ENCODE results near the gene ST8SIA2.

Gene ST8SIA2

GRCh38 chr15:92394309-92395097, 822 bp downstream of the ST8SIA2 start:
- DNase-seq, result no peak
- in situ Hi-C loops (cut with HindIII; ENCODE audit: low pct_ligation_motif_present, low pct_unique_long_range_greater_than_20kb, low sequenced_read_pairs), result no loop called here

GRCh38 chr15:92395098-92395635, 1.5 kb downstream of the ST8SIA2 start:
- DNase-seq, result no peak
- in situ Hi-C loops (cut with HindIII; ENCODE audit: low pct_ligation_motif_present, low pct_unique_long_range_greater_than_20kb, low sequenced_read_pairs), result no loop called here

- in situ Hi-C loops (cut with HindIII; ENCODE audit: low pct_ligation_motif_present, low pct_unique_long_range_greater_than_20kb, low sequenced_read_pairs), result no loop called here
- no peak for DNase-seq
Observed at GRCh38 chr15:92399271-92399950, 5.7 kb downstream of the ST8SIA2 start.

DNA sequence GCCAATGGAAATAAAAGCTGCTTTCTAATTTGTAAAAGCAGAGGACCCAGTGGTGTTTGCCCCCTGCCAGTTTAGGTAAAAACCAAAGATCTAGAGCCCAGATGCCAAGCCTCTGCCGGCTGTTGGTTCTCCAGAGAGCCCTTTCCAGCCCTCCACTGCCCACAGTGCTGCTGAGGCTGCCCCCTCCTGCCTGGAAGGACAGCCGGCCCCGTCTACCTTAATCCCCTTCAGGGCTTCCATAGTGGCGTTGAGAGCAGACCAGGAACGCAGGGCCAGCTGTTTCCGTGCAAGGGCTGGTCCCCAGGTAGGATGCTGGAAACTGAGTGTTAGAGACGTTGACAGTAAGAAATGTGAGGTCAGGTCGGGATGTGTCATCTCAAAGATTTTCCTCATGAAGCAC, 6.9 kb downstream of the ST8SIA2 start:
- in situ Hi-C loops (cut with HindIII; ENCODE audit: low pct_ligation_motif_present, low pct_unique_long_range_greater_than_20kb, low sequenced_read_pairs), result no loop called here
- DNase-seq, result no peak

DNA sequence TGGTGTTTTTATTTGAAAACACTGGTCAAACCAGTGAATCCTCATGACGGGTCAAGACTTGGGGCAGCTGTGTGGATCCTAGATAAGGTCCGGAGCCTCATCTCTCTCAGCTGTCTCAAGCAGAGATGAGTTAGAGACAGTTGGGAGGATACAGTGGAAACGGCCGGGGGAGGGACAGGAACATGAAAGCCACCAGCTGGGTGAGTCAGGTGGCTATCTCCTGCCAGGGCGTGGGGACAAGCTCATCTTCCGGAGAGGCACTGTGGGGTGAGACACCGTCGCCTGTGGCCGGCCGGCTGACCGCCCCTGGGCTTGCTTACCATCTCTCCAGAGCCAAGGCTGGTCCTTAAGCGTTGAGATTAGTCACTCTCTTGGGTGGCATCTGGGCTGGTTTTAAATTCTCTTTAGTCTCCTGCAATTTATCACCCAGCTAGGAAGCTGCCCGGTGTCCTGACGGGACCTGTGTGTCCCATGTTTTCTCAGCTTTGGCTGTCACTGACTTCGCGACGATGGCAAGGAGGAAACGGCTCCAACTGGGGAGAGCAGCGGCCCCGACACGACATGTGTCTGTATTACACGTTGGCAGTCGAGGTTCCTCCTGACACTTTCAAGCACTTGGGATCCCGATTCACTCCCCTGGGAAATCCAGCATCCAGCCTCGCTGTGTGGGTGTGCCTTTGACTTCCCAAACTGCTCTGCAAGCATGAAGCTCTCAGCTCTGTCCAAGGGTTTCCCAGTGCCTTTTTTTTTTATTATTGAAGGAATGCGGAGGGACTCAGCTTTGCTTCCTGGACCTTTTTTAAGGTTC, 7.5 kb downstream of the ST8SIA2 start:
- DNase-seq, result no peak
- in situ Hi-C loops (cut with HindIII; ENCODE audit: low pct_ligation_motif_present, low pct_unique_long_range_greater_than_20kb, low sequenced_read_pairs), result no loop called here

DNA sequence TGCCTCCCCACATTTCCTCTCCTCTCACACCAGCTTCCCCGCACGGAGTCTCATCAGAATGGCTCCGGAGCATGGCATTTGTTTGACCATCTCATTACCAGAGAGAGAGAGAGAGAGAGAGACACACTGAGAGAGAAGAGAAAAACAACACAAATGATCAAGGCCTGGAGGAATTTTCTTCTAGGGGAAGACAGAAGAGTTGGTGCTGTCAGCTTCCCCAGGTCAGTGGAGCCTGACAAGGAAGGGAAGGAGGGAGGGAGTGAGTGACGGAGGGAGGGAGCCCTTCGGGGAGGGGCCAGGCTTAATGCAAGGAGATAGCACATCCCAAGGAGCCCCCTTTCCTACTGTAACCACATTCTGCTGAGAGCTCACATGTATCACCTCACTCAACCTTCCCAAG, 9.1 kb downstream of the ST8SIA2 start:
- in situ Hi-C loops (cut with HindIII; ENCODE audit: low pct_ligation_motif_present, low pct_unique_long_range_greater_than_20kb, low sequenced_read_pairs), result no loop called here
- DNase-seq, result no peak

DNA sequence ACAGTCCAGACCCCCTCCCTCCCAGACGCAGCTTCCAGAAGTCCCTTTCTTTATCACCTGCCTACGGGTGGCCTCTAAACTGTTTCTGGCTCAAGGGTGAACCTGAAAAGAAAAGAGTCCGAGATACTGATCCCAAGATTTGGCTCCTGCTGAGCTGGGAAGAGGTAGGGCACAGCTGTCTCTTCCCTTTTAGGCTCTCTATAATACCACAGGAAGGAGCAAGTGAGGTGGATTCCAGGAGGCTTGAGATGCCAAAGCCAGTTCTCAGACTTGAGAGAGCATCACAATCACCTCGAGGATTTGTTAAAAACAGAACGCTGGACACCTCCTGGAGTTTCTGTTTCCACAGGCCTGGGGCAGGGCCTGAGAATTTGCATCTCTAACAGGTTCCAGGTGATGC, 12.3 kb downstream of the ST8SIA2 start:
- DNase-seq, result no peak
- in situ Hi-C loops (cut with HindIII; ENCODE audit: low pct_ligation_motif_present, low pct_unique_long_range_greater_than_20kb, low sequenced_read_pairs), result no loop called here

DNA sequence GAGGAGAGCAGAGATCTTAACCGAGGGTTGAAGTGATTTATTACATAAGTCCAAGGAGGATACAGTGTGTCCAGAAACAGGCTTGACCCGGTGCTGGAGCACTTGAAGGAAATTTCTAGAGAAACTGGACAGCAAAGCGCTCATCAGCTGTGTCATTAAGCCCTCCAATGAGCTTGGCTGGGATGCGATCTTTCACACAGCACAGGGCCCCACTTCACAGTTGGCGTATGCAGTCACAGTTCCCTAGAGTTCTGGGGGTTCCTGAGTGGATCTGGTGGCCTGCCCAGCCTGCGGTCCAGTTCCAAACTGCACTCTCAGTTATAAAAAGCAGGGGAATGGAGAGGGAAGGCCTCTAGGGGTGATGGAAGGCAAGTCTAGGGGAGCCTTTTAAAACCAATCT, 13.6 kb downstream of the ST8SIA2 start:
- DNase-seq, result no peak
- in situ Hi-C loops (cut with HindIII; ENCODE audit: low pct_ligation_motif_present, low pct_unique_long_range_greater_than_20kb, low sequenced_read_pairs), result no loop called here

- DNase-seq, result no peak
- in situ Hi-C loops (cut with HindIII; ENCODE audit: low pct_ligation_motif_present, low pct_unique_long_range_greater_than_20kb, low sequenced_read_pairs), result no loop called here
Observed at GRCh38 chr15:92407916-92408315, 14.2 kb downstream of the ST8SIA2 start.

- in situ Hi-C loops (cut with HindIII; ENCODE audit: low pct_ligation_motif_present, low pct_unique_long_range_greater_than_20kb, low sequenced_read_pairs), result no loop called here
- no peak for DNase-seq
Observed at GRCh38 chr15:92409006-92409405, 15.3 kb downstream of the ST8SIA2 start.

- no peak for DNase-seq
- in situ Hi-C loops (cut with HindIII; ENCODE audit: low pct_ligation_motif_present, low pct_unique_long_range_greater_than_20kb, low sequenced_read_pairs), result no loop called here
Observed at GRCh38 chr15:92409521-92409920, 15.8 kb downstream of the ST8SIA2 start.

GRCh38 chr15:92410537-92410936, 16.9 kb downstream of the ST8SIA2 start:
- DNase-seq, result no peak
- in situ Hi-C loops (cut with HindIII; ENCODE audit: low pct_ligation_motif_present, low pct_unique_long_range_greater_than_20kb, low sequenced_read_pairs), result no loop called here

DNA sequence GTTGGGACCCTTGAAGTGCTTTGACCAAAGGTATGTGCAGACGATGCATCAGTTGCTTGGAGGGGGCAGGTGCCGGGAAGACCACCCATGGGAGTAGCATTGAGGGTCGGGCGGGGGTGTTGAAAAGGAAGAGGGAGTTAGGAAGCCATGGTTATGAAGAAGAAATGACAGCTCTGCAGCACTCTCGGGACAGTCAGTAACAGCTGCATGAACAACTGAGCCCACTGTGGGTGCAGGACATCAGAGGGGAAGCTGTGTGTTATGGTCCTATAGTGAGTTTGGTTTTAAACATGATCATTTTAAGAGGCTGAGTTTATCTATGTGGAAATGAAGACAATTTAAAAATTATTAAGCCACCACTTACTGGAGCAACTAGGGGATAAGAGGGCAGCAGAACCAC, 17.6 kb downstream of the ST8SIA2 start:
- in situ Hi-C loops (cut with HindIII; ENCODE audit: low pct_ligation_motif_present, low pct_unique_long_range_greater_than_20kb, low sequenced_read_pairs), result no loop called here
- DNase-seq, result no peak

GRCh38 chr15:92413510-92413909, 19.8 kb downstream of the ST8SIA2 start:
- no peak for DNase-seq
- in situ Hi-C loops (cut with HindIII; ENCODE audit: low pct_ligation_motif_present, low pct_unique_long_range_greater_than_20kb, low sequenced_read_pairs), result no loop called here

DNA sequence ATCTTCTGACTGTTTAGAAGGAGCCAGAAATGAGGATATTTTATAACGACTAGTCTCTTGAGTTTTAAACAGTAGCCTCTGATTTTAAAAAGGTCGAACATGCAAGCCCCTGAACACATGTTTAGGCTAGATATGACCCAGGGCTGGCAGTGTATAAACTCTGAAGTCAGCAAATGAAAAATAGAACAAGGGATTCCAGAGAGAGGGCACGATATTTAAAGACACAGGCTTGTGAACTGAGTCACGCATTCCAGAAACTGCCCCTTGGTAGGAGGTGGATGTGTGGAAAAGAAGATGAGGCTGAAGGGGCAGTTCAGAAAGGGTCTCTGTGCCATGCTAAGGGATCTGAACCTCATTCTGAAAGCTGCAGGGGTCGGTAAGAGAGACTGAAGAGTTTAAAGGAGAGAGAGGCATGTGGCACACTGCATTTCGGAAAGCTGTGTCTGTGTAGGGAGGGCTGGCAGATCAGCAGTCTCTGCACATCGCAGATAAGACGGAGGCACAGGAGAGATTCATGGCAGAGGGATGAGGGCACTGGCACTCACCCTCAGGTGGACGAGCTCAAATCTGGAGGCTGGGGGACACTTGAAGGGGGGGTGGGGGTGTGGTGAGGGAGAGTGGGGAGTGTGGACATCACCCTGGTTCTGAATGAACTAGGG, 22.1 kb downstream of the ST8SIA2 start:
- DNase-seq, result no peak
- in situ Hi-C loops (cut with HindIII; ENCODE audit: low pct_ligation_motif_present, low pct_unique_long_range_greater_than_20kb, low sequenced_read_pairs), result no loop called here

DNA sequence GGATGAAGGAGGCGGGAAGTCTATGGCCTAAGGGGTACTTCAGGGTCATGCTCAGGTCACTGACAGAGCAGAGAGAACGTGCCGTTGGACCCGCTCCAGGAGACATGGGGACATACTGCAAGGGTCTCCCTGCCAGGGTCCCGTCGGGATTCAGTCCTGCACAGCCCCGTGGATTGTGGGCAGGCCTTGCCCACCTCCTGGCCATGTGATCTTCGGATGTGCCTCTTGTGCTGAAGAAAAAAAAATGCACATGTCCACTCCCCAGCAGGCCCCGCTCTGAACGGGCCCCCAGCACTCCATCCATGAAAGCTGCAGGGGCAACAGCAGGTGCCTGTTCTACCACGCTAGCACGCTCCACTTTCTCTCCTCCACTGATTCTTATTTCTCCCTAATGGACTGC, 22.9 kb downstream of the ST8SIA2 start:
- in situ Hi-C loops (cut with HindIII; ENCODE audit: low pct_ligation_motif_present, low pct_unique_long_range_greater_than_20kb, low sequenced_read_pairs), result no loop called here
- no peak for DNase-seq

DNA sequence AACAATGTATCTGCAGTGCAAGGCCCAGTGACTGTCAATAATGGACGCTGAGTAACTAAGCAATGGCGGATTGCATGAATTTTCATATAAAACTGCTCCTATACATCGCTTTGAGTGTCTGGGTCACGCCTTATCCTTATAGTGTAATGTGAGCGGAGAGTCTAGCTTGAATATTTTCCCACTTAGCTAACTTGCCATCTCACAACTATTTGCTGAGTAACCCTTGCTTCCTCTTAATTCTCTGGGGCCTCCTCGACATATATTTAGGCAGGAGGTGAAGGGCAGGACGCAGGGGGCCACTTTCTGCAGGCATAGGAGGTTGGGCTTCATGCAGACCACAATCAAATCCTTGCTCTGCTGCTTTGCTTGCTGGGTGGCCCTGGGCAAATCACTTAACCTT, 24.0 kb downstream of the ST8SIA2 start:
- in situ Hi-C loops (cut with HindIII; ENCODE audit: low pct_ligation_motif_present, low pct_unique_long_range_greater_than_20kb, low sequenced_read_pairs), result no loop called here
- no peak for DNase-seq

DNA sequence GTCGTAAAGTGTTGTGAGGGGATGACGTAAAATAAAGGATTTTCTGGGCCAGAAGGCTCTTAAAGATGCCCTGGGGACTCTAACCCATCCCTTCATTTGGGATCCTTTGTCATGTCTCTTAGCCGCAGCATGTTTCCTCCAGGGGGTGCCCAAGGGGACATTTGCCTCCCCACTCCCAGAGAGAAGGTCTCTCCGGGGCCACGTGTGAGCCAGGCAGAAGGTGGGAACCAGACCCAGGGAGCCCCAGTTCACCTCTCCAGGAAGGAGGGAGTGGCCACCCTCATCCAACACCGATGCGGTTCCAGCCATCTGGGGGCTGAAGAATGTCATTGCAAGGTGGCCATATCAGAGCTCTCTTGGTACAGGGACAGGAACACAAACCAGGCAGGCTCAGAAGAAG, 25.2 kb downstream of the ST8SIA2 start:
- no peak for DNase-seq
- in situ Hi-C loops (cut with HindIII; ENCODE audit: low pct_ligation_motif_present, low pct_unique_long_range_greater_than_20kb, low sequenced_read_pairs), result no loop called here

- no peak for DNase-seq
- in situ Hi-C loops (cut with HindIII; ENCODE audit: low pct_ligation_motif_present, low pct_unique_long_range_greater_than_20kb, low sequenced_read_pairs), result no loop called here
Observed at GRCh38 chr15:92421976-92422375, 28.3 kb downstream of the ST8SIA2 start.
